Measurements from ENCODE around the gene LY6G6F.

GRCh38 chr6:31720196-31720770 lies 13.6 kb downstream of the LY6G6F start:
- TF ChIP-seq CTCF (IDR thresholded peaks at IDR 0.05) (no peak), EP300 (IDR thresholded peaks at IDR 0.05) (no peak)

All from esophagus muscularis mucosa (tissue), 3 donors.